ENCODE results near the gene COL5A1. TPM values are rescaled to one million over a fixed set of nuclear protein-coding genes. Genes with fewer than 3 reads are reported as not detected.
"Not testable (repeated sequence)": the region's sequence is repeated elsewhere in the genome, so short reads cannot be mapped to it uniquely, and the experiment has no call there.

The COL5A1 gene
- total RNA-seq, 1 donor from 2014 or later = 18.7 TPM

- peak; percentile 26 for ATAC-seq
- peak; percentile 68 for DNase-seq (ENCODE audit: missing footprints)
- intact Hi-C loops (cut with DNase I) = no loop called here
Observed at GRCh38 chr9:134681061-134681661, 39.6 kb downstream of the COL5A1 start.

DNA sequence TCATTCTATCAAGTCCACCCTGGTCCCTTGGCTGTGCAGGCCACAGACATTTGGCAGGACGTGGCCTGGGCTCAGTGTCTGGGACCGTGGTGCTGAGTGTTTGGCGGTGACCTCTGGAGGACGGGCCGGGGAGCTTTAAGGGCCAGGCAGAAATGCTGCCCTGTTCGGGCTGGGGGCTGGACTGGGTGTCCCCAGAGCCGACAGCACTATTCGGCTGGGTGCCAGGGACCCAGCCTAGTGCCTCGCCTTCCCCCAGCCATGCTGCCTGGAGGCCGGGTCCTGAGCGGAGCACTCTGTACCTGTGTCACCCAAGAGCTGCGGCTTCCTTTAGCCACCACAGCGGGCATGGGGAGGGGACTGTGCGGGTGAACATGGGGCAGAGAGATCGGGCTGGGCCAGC, 40.4 kb downstream of the COL5A1 start:
- peak; percentile 41 for ATAC-seq
- peak; percentile 33 for DNase-seq (ENCODE audit: missing footprints)
- intact Hi-C loops (cut with DNase I) = no loop called here

- intact Hi-C loops (cut with DNase I) = no loop called here
- ATAC-seq = no peak
- DNase-seq (ENCODE audit: missing footprints) = peak; percentile 47
Observed at GRCh38 chr9:134682651-134683364, 41.2 kb downstream of the COL5A1 start.

- DNase-seq (ENCODE audit: missing footprints) (peak; percentile 63), ATAC-seq (peak; percentile 6)
- intact Hi-C loops (cut with DNase I) = no loop called here
Observed at GRCh38 chr9:134683714-134684374, 42.2 kb downstream of the COL5A1 start.

DNA sequence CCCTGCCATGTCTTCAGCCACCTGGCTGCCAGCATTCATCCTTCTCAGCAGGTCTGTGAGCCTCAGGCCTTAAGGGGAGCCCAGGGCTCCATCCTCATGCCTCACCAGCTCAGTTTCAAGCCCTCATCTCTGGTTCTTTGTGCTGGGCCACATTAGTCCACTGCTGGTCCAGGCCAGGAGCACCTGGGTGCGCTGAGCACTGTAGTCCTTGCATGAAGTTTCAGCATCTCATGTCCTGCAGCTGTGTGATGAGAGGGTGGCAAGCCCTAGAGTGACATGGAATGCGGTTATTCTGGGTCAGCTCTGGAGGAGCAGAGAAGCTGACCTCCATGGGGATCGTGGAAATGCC, 42.7 kb downstream of the COL5A1 start:
- DNase-seq (ENCODE audit: missing footprints) (no peak), ATAC-seq (no peak)
- intact Hi-C loops (cut with DNase I) = no loop called here

GRCh38 chr9:134684941-134685340, 43.3 kb downstream of the COL5A1 start:
- DNase-seq (ENCODE audit: missing footprints); intact Hi-C loops (cut with DNase I); ATAC-seq: not testable (repeated sequence)

DNA sequence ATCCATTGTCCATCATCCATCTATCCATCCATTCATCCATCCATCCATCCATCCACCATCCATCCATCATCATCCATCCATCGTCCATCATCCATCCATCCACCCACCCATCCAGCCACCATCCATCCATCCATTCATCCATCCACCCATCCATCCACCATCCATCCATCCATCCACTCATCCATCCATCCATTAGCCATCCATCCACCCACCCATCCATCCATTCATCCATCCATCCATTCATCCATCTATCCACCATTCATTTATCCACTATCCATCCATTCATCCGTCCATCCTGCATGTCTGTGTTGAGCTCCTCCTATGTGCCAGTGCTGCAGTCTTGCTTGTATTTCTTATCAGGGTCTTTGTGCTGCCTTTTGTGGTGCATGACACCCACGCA, 44.2 kb downstream of the COL5A1 start:
- DNase-seq (ENCODE audit: missing footprints) (no peak), ATAC-seq (no peak)
- intact Hi-C loops (cut with DNase I) = no loop called here

GRCh38 chr9:134686896-134687295, 45.3 kb downstream of the COL5A1 start:
- intact Hi-C loops (cut with DNase I) = no loop called here
- DNase-seq (ENCODE audit: missing footprints) = peak; percentile 41
- no peak for ATAC-seq

DNA sequence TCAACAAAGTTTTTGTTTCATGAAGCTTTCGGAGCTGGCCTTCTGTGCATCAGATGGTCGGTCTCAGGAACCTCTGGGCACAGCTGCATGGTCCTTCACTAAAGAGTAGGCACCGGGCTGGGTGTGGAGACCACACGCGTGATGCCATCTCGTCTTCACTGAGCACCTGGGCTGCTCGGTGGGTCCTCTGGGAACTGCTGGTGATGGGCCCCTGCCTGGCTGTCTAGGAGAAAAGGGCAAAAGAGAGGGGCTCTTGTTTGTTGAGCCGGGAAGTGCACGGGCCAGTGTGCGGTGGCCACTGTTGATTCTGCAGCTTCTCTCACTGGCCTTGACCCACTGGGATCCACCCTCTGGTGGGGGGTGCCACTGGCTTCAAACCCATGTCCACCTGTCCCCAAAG, 46.0 kb downstream of the COL5A1 start:
- DNase-seq (ENCODE audit: missing footprints) (peak; percentile 40), ATAC-seq (no peak)
- intact Hi-C loops (cut with DNase I) = no loop called here

DNA sequence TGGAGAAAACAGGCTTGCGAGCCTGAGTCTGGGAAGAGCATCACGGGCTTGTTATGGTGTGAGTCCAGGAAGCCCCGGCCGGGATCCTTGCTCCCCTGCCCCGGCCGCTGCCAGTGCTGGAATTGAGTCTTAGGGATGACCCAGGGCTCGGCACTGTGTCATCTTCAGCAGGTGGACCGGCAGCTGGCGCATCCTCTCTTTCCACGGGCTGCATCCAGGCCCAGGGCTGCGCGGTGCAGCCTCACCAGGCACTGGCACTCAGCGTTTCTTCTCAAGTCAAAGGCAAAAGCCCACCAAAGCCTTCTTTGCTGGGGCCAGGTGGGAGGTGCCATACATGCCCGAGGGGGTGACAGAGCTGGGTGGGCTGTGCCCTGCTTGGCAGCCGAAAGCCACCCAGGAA, 46.6 kb downstream of the COL5A1 start:
- DNase-seq (ENCODE audit: missing footprints) = peak; percentile 53
- ATAC-seq = no peak
- intact Hi-C loops (cut with DNase I) = no loop called here

- intact Hi-C loops (cut with DNase I) = no loop called here
- DNase-seq (ENCODE audit: missing footprints) = no peak
- ATAC-seq = no peak
Observed at GRCh38 chr9:134688661-134689320, 47.2 kb downstream of the COL5A1 start.

DNA sequence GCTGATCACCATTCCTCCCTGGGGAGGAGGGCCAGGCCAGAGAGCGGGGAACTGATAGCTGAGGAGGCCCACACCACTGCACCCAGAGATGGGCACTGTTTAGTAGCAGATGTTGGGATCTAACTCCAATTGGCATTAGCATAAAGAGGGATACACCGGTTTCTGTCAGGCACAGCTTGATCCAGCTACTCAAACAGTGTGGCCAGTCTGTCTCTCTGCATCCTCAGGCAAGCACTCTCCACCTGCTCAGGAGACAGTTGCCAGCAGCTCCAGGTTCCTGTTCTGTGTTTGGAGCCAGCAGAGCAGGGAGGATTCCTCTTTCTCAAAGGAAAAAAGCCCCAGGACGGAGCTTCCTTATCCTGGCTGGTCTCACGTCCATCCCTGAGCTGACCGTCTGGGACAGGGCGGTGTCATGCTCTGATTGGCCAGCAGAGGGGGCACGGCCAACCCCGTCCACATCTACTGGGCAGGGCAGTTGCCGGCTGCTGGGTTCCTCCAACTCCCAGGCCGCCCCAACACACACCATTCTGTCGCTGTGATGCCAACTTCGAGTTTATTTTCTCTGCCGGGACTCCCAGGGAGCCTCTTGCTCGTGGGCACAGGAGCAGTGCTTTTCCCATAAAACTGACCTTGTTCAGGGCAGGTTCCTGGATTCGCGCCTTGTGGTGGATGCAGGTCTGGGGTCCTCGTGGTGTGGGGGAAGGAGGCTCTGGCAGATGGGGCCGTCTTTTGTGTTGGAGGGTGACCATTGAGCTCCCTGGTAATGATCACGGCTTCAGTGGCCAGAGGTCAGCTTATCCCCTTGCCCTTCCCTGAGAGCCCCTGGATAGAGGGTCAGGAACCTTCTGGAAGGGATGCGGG, 47.9 kb downstream of the COL5A1 start:
- DNase-seq (ENCODE audit: missing footprints) (peak; percentile 79), ATAC-seq (peak; percentile 84)
- intact Hi-C loops (cut with DNase I) = loop anchor here (5.0 kb wide), 1 partner anchor 42 kb away; no protein-coding TSS in a partner anchor

- peak; percentile 33 for DNase-seq (ENCODE audit: missing footprints)
Observed at GRCh38 chr9:134690301-134690751, 48.7 kb downstream of the COL5A1 start.

DNA sequence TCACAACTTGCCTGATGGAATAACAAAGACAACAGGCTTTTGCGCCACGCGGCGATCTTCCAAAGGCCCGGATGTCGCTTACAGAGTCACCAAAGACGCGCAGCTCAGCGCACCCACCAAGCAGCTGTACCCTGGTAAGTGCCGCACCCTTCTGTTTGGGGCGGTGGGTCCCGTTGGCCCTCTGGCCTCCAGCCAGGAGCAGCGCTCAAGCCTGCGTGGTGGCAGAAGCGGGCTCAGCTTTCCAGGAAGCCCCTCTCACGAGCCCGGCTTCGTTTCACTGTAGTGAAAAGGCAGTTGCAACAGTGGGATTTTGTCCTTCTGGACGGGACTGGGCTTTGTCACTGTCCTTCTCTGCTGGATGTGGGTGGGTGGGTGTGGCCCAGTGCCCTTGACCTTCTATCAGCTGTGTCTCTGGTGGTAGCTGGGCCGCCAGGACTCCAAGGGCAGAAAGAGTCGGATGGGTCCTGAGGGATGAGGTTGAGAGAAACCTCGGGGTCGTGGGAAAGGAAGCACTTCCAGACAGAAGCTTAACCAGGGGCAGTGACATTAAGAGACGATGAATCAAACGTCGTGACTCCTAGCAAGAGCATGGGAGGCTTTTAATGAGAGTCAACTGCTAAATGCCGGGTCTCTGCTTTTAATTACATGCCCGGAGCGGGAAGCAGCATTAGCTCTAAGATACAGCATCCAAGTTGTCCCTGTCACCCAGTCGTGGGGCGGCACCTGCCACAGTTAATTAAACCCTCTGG, 49.5 kb downstream of the COL5A1 start:
- ATAC-seq (peak; percentile 20), DNase-seq (ENCODE audit: missing footprints) (peak; percentile 75)
- intact Hi-C loops (cut with DNase I) = loop anchor here (5.0 kb wide), 1 partner anchor 44 kb away; no protein-coding TSS in a partner anchor

More at GRCh38 chr9:134690301-134690751, 48.7 kb downstream of the COL5A1 start:
- intact Hi-C loops (cut with DNase I) = loop anchor here (5.0 kb wide), 1 partner anchor 43 kb away; no protein-coding TSS in a partner anchor
- ATAC-seq = no peak

GRCh38 chr9:134691695-134692572, 50.3 kb downstream of the COL5A1 start:
- ATAC-seq = no peak
- intact Hi-C loops (cut with DNase I) = loop anchor here (5.0 kb wide), 1 partner anchor 45 kb away; no protein-coding TSS in a partner anchor

DNA sequence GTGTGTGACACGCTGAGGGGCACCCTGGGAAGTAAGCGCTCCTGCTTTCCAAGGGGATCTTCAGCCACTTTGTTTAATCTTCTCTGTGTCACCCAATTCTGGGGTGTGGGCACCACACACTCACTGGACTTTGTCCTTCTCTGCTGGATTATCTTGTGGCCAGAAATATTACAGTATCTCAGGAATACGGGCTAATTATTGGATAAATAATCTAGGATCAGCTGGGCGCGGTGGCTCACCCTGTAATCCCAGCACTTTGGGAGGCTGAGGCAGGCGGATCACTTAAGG, 50.9 kb downstream of the COL5A1 start:
- intact Hi-C loops (cut with DNase I) = loop anchor here (5.0 kb wide), 1 partner anchor 45 kb away; no protein-coding TSS in a partner anchor
- DNase-seq (ENCODE audit: missing footprints) (no peak), ATAC-seq (no peak)

More at GRCh38 chr9:134691695-134692572, 50.3 kb downstream of the COL5A1 start:
- DNase-seq (ENCODE audit: missing footprints) = no peak

GRCh38 chr9:134693011-134693410, 51.4 kb downstream of the COL5A1 start:
- no peak for ATAC-seq
- intact Hi-C loops (cut with DNase I) = loop anchor here (5.0 kb wide), 1 partner anchor 46 kb away; no protein-coding TSS in a partner anchor
- DNase-seq (ENCODE audit: missing footprints) = no peak
